Astrocyte (in vitro differentiated cells and primary cell): Measurements from ENCODE around the gene ADAMTS12. TPM values are rescaled to one million over a fixed set of nuclear protein-coding genes. Genes with fewer than 3 reads are reported as not detected.

Source experiments
- DNase-seq: peaks from one replicate; pipeline ENCODE4 v3.0.0-alpha.2; 2010; ENCODE audit warnings: low read depth
- FAIRE-seq: peaks from 2 replicates; lab custom pipeline; 2011; peaks lifted over from hg19 to GRCh38; lab: Jason Lieb, UNC
- H2AFZ ChIP-seq: 2 replicates; pipeline ENCODE4 v1.6.0; 2012; ENCODE audit warnings: low read depth, low read length, inconsistent platforms
- H3K27ac ChIP-seq: 2 replicates; pipeline ENCODE4 v1.5.1; 2011; ENCODE audit warnings: low read depth, low read length, inconsistent platforms
- H3K27me3 ChIP-seq: 2 replicates; pipeline ENCODE4 v1.6.0; 2011; ENCODE audit warnings: low read length, inconsistent platforms; ENCODE audit not compliant: insufficient read depth
- H3K36me3 ChIP-seq: 2 replicates; pipeline ENCODE4 v1.5.1; 2011; ENCODE audit warnings: low read length, inconsistent platforms; ENCODE audit not compliant: insufficient read depth
- H3K4me1 ChIP-seq: 2 replicates; pipeline ENCODE4 v1.5.1; 2011; ENCODE audit warnings: low read length, inconsistent platforms; ENCODE audit not compliant: insufficient read depth
- H3K4me2 ChIP-seq: 2 replicates; pipeline ENCODE4 v1.6.0; 2012; ENCODE audit warnings: low read length, inconsistent platforms
- H3K4me3 ChIP-seq: 2 replicates; pipeline ENCODE4 v1.5.1; 2011; ENCODE audit warnings: low read depth, mild to moderate bottlenecking, low read length, inconsistent platforms; ENCODE audit not compliant: insufficient read depth
- H3K79me2 ChIP-seq: 2 replicates; pipeline ENCODE4 v1.6.0; 2012; ENCODE audit warnings: mild to moderate bottlenecking, low read length, inconsistent platforms; ENCODE audit not compliant: insufficient read depth
- H3K9ac ChIP-seq: 2 replicates; pipeline ENCODE4 v1.6.0; 2012; ENCODE audit warnings: mild to moderate bottlenecking, low read length, inconsistent platforms
- H3K9me3 ChIP-seq: 2 replicates; pipeline ENCODE4 v1.5.1; 2012; ENCODE audit warnings: low read depth, mild to moderate bottlenecking, low read length, inconsistent platforms; ENCODE audit not compliant: insufficient read depth
- H4K20me1 ChIP-seq: 2 replicates; pipeline ENCODE4 v1.6.0; 2012; ENCODE audit warnings: low read length, inconsistent platforms; ENCODE audit not compliant: insufficient read depth
- H3K27ac Mint-ChIP-seq: one replicate; pipeline ENCODE4 v1.8.0; 2021; ENCODE audit warnings: mild to moderate bottlenecking, mixed read lengths; ENCODE audit not compliant: unreplicated experiment
- H3K27me3 Mint-ChIP-seq: one replicate; pipeline ENCODE4 v1.8.0; 2021; ENCODE audit warnings: low read depth, mixed read lengths; ENCODE audit not compliant: unreplicated experiment
- H3K36me3 Mint-ChIP-seq: one replicate; pipeline ENCODE4 v1.8.0; 2021; ENCODE audit warnings: low read depth, mixed read lengths; ENCODE audit not compliant: unreplicated experiment
- H3K4me1 Mint-ChIP-seq: one replicate; pipeline ENCODE4 v1.8.0; 2021; ENCODE audit warnings: low read depth, mixed read lengths; ENCODE audit not compliant: unreplicated experiment
- H3K4me3 Mint-ChIP-seq: one replicate; pipeline ENCODE4 v1.8.0; 2021; ENCODE audit warnings: mild to moderate bottlenecking, moderate library complexity, mixed read lengths; ENCODE audit not compliant: unreplicated experiment
- H3K9me3 Mint-ChIP-seq: one replicate; pipeline ENCODE4 v1.8.0; 2021; ENCODE audit warnings: mild to moderate bottlenecking, mixed read lengths; ENCODE audit not compliant: unreplicated experiment
- CTCF ChIP-seq: IDR thresholded peaks from 2 replicates; pipeline ENCODE4 v1.5.1; 2011; ENCODE audit warnings: low read depth, mild to moderate bottlenecking, inconsistent platforms, low read length, moderate library complexity; ENCODE audit not compliant: insufficient read depth
- EZH2 ChIP-seq: IDR thresholded peaks from 2 replicates; pipeline ENCODE4 v1.6.1; 2012; ENCODE audit warnings: mild to moderate bottlenecking, low read length, inconsistent platforms; ENCODE audit not compliant: insufficient read depth
- total RNA-seq: library from RNA; stranded (reverse); gene quantifications from 2 replicates; pipeline ENCODE4 v1.2.1, GENCODE V29; 2021

The ADAMTS12 gene
- total RNA-seq, 1 donor from 2014 or later = 156 TPM

- no peaks in the 10 kb centered on the region for H3K36me3 ChIP-seq
- H3K36me3 Mint-ChIP-seq = peaks cover 6% of the 10 kb centered on the region
- FAIRE-seq = no peak
These were observed 402.2 kb downstream of the ADAMTS12 start for GRCh38 chr5:33489481-33490067.

DNA sequence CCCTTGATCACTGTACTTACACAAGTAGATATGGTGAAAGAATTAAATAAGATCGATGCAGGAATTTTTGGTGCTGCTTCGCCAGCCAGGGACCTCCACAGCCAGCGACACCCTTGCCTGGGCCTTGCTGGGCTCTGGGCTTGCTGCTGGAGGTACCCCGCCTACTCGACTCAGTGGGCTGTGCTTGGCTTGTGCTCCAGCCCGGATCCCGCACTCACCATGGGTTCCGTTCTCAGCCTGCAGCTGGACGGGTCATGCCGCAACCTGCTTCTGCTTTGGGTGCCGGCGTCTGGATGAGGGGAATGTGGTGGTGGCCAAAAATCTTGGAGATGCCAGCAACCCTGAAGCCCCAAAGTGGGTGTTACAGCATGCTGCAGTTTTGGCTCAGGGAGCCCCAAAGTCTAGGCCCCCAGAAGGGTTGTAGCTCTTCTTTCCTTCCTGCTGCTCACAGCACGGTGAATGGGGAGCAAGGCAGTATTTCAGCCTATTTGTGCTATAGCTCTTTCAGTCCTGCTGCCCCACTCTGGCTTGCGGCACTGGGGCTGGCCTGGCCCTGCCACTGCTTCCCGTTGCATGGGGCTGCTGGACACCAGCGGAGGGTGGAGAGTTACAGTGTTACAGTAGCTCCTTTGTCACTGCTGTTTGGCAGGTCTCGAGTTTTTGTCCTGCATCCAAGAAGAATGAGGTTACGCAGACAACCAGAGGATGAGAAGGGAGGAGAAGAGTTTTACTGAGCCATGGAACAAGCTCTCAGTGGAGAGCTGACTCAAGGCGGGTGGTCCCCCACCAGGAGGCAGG lies 403.0 kb downstream of the ADAMTS12 start:
- H3K27ac Mint-ChIP-seq = no peak overlapping the region
- Histone ChIP-seq H3K9me3 (no peaks in the 10 kb centered on the region), H3K9ac (no peak overlapping the region), H3K27ac (no peak overlapping the region), H3K4me1 (no peaks in the 10 kb centered on the region), H4K20me1 (no peaks in the 10 kb centered on the region), H2AFZ (no peak overlapping the region), H3K4me2 (no peak overlapping the region), H3K27me3 (no peaks in the 10 kb centered on the region), H3K36me3 (no peaks in the 10 kb centered on the region), H3K79me2 (no peaks in the 10 kb centered on the region), H3K4me3 (no peak overlapping the region)
- peak overlapping the region; percentile 31 for H3K4me3 Mint-ChIP-seq
- FAIRE-seq (no peak), DNase-seq (no peak)
- TF ChIP-seq CTCF = no peak
- no peak for TF ChIP-seq EZH2
- H3K36me3 Mint-ChIP-seq = peaks cover 6% of the 10 kb centered on the region
- no peaks in the 10 kb centered on the region for H3K4me1 Mint-ChIP-seq
- H3K27me3 Mint-ChIP-seq = no peaks in the 10 kb centered on the region
- H3K9me3 Mint-ChIP-seq = no peaks in the 10 kb centered on the region

More at GRCh38 chr5:33489481-33490067, 402.2 kb downstream of the ADAMTS12 start:
- H3K27me3 ChIP-seq = no peaks in the 10 kb centered on the region
- no peaks in the 10 kb centered on the region for H3K4me1 ChIP-seq
- H3K9me3 Mint-ChIP-seq = no peaks in the 10 kb centered on the region
- H3K9ac ChIP-seq = no peak overlapping the region
- DNase-seq = no peak
- H3K27ac Mint-ChIP-seq = no peak overlapping the region
- H3K9me3 ChIP-seq = no peaks in the 10 kb centered on the region
- no peaks in the 10 kb centered on the region for H4K20me1 ChIP-seq
- H3K4me1 Mint-ChIP-seq = no peaks in the 10 kb centered on the region
- no peak overlapping the region for H3K27ac ChIP-seq
- no peaks in the 10 kb centered on the region for H3K27me3 Mint-ChIP-seq
- H3K4me3 ChIP-seq = no peak overlapping the region
- no peaks in the 10 kb centered on the region for H3K79me2 ChIP-seq
- no peak overlapping the region for H3K4me2 ChIP-seq
- no peak overlapping the region for H3K4me3 Mint-ChIP-seq
- H2AFZ ChIP-seq = no peak overlapping the region
- TF ChIP-seq EZH2 (no peak), CTCF (no peak)

DNA sequence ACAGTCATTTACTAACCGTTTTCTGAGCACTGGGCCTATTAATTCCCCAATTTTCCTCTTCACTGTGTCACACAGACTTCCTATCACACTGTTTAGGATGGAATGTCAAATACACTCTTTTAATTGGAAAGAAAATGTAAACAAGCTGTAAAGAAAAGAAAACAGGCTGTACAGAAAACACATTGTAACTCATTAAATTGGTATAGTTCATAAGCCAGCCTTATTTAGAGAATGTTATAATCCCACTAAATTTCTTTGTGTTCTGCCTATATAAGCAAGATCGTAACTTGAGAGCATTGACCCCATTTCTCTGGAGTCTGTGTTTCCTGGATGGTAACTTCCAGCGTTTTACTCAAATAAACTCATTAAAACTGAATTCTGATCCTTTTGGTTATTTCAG lies 404.6 kb downstream of the ADAMTS12 start:
- Mint-ChIP-seq H3K36me3 (peaks cover 8% of the 10 kb centered on the region), H3K9me3 (no peaks in the 10 kb centered on the region), H3K27ac (no peak overlapping the region), H3K27me3 (no peaks in the 10 kb centered on the region), H3K4me3 (no peak overlapping the region), H3K4me1 (no peaks in the 10 kb centered on the region)
- H3K36me3 ChIP-seq = no peaks in the 10 kb centered on the region
- FAIRE-seq (no peak), DNase-seq (no peak)
- H3K4me1 ChIP-seq = no peaks in the 10 kb centered on the region
- H4K20me1 ChIP-seq = no peaks in the 10 kb centered on the region
- H2AFZ ChIP-seq = no peak overlapping the region
- H3K27me3 ChIP-seq = no peaks in the 10 kb centered on the region
- no peaks in the 10 kb centered on the region for H3K9me3 ChIP-seq
- no peak for TF ChIP-seq CTCF
- no peak for TF ChIP-seq EZH2
- H3K79me2 ChIP-seq = no peaks in the 10 kb centered on the region
- H3K9ac ChIP-seq = no peak overlapping the region
- H3K27ac ChIP-seq = no peak overlapping the region
- H3K4me2 ChIP-seq = no peak overlapping the region
- no peak overlapping the region for H3K4me3 ChIP-seq
